Measurements from ENCODE around the gene OSBPL9. TPM values are rescaled to one million over a fixed set of nuclear protein-coding genes. Genes with fewer than 3 reads are reported as not detected.

OSBPL9 gene
- total RNA-seq, 4 donors from 2014 or later = 47.6 to 88.4 (median 56.8) TPM

DNA sequence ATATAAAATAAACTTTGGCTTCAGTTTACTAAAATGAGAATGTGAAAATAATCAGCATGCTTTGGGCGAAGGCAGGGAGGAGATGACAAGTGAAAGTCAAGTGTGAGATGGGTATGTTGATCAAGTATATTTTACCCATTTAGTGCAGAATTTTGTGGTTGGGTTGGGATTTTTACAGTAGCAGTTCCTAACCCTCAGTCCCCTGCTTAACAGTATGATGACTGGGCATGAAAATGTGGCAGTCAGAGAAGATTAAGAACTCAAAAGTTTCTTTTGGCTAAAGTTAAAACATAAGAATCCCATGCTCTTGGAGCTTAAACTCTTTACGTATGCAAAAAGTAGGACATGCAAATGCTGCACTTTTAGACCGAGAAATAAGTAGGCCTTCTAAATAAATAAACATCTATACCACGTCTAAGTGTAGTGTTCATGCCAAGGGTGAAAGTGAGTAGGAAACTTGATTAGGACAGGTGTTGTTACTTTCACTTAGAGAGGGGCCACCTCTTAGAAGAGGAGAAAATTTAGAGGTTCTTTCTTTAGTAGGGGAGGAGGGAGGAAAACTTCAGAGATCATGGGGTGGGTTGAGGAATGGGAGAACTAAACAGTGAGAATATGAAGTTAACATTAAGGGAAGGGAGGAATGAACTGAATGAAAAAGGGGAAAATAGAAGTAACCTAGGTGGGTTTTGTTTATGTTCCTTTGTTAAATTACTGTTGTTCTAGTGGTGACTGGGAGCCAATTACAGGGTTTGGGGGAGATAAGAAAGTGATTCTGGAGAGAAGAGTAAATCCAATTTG lies 127.8 kb downstream of the OSBPL9 start:
- no peak for ATAC-seq (ENCODE audit: low FRiP score)
- TF ChIP-seq, protein P1, sequence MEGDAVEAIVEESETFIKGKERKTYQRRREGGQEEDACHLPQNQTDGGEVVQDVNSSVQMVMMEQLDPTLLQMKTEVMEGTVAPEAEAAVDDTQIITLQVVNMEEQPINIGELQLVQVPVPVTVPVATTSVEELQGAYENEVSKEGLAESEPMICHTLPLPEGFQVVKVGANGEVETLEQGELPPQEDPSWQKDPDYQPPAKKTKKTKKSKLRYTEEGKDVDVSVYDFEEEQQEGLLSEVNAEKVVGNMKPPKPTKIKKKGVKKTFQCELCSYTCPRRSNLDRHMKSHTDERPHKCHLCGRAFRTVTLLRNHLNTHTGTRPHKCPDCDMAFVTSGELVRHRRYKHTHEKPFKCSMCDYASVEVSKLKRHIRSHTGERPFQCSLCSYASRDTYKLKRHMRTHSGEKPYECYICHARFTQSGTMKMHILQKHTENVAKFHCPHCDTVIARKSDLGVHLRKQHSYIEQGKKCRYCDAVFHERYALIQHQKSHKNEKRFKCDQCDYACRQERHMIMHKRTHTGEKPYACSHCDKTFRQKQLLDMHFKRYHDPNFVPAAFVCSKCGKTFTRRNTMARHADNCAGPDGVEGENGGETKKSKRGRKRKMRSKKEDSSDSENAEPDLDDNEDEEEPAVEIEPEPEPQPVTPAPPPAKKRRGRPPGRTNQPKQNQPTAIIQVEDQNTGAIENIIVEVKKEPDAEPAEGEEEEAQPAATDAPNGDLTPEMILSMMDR (IDR thresholded peaks at IDR 0.05) = no peak
- no peak for DNase-seq (ENCODE audit: low spot score)

DNA sequence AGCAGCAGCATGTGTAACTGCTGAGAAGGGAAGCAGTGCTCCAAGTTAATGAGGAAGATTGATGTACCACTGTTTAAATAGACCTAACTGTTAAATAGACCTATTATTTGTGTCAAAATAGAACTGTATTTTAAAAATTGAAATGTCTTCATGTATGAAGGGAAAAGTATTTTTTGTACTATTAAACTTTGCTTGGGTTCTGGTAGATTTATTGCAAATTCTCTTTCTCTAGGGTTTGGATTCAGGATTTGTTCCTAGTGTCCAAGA lies 128.3 kb downstream of the OSBPL9 start:
- TF ChIP-seq, protein P1 (IDR thresholded peaks at IDR 0.05) = no peak
- no peak for ATAC-seq (ENCODE audit: low FRiP score)
- DNase-seq (ENCODE audit: low spot score) = no peak

GRCh38 chr1:51749151-51749550 lies 132.3 kb downstream of the OSBPL9 start:
- ATAC-seq (ENCODE audit: low FRiP score) = no peak
- DNase-seq (ENCODE audit: low spot score) = no peak
- TF ChIP-seq, protein P1 (IDR thresholded peaks at IDR 0.05) = no peak

GRCh38 chr1:51750218-51750617 lies 133.3 kb downstream of the OSBPL9 start:
- DNase-seq (ENCODE audit: low spot score) = no peak
- TF ChIP-seq, protein P1 (IDR thresholded peaks at IDR 0.05) = no peak
- no peak for ATAC-seq (ENCODE audit: low FRiP score)

- ATAC-seq (ENCODE audit: low FRiP score) (no peak), DNase-seq (ENCODE audit: low spot score) (no peak)
- TF ChIP-seq, protein P1 (IDR thresholded peaks at IDR 0.05) = no peak
Observed at GRCh38 chr1:51750729-51751128, 133.8 kb downstream of the OSBPL9 start.

GRCh38 chr1:51752073-51752948 lies 135.4 kb downstream of the OSBPL9 start:
- ATAC-seq (ENCODE audit: low FRiP score) (no peak), DNase-seq (ENCODE audit: low spot score) (no peak)
- TF ChIP-seq, protein P1 (IDR thresholded peaks at IDR 0.05) = no peak
